Transverse colon (tissue), 3 donors: ENCODE data around the gene VWA8.

Experiments used
- EP300 ChIP-seq: sonication (generic); formaldehyde crosslinking; IDR thresholded peaks from one replicate; pipeline ENCODE4 v1.6.1; 2017; ENCODE audit warnings: antibody characterized with exemption, low read depth
- POLR2A ChIP-seq: fragments of 450-650 bp; IDR thresholded peaks from one replicate; pipeline ENCODE4 v1.6.1; 2016; ENCODE audit warnings: antibody characterized with exemption, mild to moderate bottlenecking, moderate library complexity
- TF ChIP-seq, protein P1 (sequence below), 5 experiments: fragments of 200-600 bp in 3 of 5; fragments of 450-650 bp in 2 of 5; sonication (generic) in 3 of 5; IDR thresholded peaks; 1 replicate in 2 of 5; 2 replicates in 3 of 5; pipeline ENCODE4 v1.5.1; 2016 to 2017; ENCODE audit warnings: antibody characterized with exemption in 5 of 5, inconsistent platforms in 3 of 5, mild to moderate bottlenecking in 2 of 5, moderate library complexity in 1 of 5

DNA sequence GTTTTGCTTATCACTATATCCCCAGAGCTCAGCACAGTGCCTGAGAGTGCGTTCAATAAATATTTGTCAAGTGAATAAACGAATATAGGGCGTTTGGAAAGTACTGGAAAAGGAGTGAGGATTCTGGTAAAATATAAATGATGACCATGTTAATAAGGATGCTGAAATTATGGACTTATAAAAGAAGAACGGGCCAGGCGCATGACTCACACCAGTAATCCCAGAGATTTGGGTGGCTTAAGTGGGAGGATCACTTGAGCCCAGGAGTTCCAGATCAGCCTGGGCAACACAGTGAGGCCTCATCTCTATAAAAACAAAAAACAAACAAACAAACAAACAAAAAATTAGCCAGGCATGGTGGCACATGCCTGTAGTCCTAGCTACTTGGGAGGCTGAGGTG is 198.1 kb downstream of the VWA8 start:
- TF ChIP-seq EP300 (no peak), POLR2A (no peak)
- TF ChIP-seq, protein P1, sequence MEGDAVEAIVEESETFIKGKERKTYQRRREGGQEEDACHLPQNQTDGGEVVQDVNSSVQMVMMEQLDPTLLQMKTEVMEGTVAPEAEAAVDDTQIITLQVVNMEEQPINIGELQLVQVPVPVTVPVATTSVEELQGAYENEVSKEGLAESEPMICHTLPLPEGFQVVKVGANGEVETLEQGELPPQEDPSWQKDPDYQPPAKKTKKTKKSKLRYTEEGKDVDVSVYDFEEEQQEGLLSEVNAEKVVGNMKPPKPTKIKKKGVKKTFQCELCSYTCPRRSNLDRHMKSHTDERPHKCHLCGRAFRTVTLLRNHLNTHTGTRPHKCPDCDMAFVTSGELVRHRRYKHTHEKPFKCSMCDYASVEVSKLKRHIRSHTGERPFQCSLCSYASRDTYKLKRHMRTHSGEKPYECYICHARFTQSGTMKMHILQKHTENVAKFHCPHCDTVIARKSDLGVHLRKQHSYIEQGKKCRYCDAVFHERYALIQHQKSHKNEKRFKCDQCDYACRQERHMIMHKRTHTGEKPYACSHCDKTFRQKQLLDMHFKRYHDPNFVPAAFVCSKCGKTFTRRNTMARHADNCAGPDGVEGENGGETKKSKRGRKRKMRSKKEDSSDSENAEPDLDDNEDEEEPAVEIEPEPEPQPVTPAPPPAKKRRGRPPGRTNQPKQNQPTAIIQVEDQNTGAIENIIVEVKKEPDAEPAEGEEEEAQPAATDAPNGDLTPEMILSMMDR (IDR thresholded peaks at IDR 0.05) = no peak
